ENCODE results near the gene BTNL3.

DNA sequence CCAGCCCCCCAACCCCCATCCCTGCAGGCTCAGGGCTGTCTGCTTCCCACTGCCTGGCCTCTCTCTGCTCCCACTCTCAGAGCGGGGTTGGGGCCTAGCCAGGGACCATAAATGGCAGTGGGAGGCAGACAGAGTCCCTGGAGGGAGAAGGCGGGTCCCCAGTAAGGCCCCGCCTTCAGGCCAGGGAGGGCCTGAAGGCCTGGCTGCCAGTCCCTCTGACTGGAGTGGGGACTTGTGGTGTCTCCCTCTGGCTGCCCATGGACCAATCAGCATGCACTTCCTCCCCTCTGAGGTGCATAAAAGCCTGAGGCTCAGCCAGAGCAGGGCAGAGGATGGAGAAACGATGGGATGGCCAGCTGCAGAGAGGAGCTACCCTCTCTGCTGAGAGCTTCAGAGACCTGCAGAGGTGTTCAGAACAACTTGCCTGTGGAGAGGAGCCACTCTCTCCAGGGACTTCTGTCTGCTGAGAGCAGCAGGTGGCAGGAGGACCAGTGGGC lies 48.8 kb downstream of the BTNL3 start:
- TF ChIP-seq CTCF (IDR thresholded peaks at IDR 0.05) (no peak), ZFX (IDR thresholded peaks at IDR 0.05; ENCODE audit: borderline replicate concordance) (no peak)
